Glomerular visceral epithelial cell (primary cell): Measurements from ENCODE around the gene STON2.
"Not testable (repeated sequence)": the region's sequence is repeated elsewhere in the genome, so short reads cannot be mapped to it uniquely, and the experiment has no call there.

Experiments used
- DNase-seq: peaks from one replicate; pipeline ENCODE4 v3.0.0-alpha.2; 2016; ENCODE audit errors: extremely low spot score

Gene STON2

GRCh38 chr14:81380009-81380408 lies 20.1 kb downstream of the STON2 start:
- DNase-seq: not testable (repeated sequence)

- DNase-seq: no peak
These were observed 28.3 kb downstream of the STON2 start for GRCh38 chr14:81371802-81372201.

GRCh38 chr14:81367563-81367962 lies 32.6 kb downstream of the STON2 start:
- no peak for DNase-seq

- no peak for DNase-seq
These were observed 33.2 kb downstream of the STON2 start for GRCh38 chr14:81366884-81367283.

GRCh38 chr14:81366214-81366613 lies 33.9 kb downstream of the STON2 start:
- DNase-seq: no peak

- no peak for DNase-seq
These were observed 36.3 kb downstream of the STON2 start for GRCh38 chr14:81363746-81364378.

GRCh38 chr14:81353691-81354323 lies 46.3 kb downstream of the STON2 start:
- DNase-seq: no peak

- no peak for DNase-seq
These were observed 47.7 kb downstream of the STON2 start for GRCh38 chr14:81352413-81352812.

GRCh38 chr14:81351205-81351604 lies 48.9 kb downstream of the STON2 start:
- DNase-seq: no peak

GRCh38 chr14:81350344-81351130 lies 49.6 kb downstream of the STON2 start:
- no peak for DNase-seq

GRCh38 chr14:81348061-81348460 lies 52.1 kb downstream of the STON2 start:
- no peak for DNase-seq

GRCh38 chr14:81345781-81346180 lies 54.3 kb downstream of the STON2 start:
- DNase-seq: no peak

GRCh38 chr14:81344481-81345160 lies 55.5 kb downstream of the STON2 start:
- no peak for DNase-seq

- DNase-seq: no peak
These were observed 56.4 kb downstream of the STON2 start for GRCh38 chr14:81343701-81344100.

GRCh38 chr14:81342850-81343580 lies 57.1 kb downstream of the STON2 start:
- no peak for DNase-seq

- no peak for DNase-seq
These were observed 58.3 kb downstream of the STON2 start for GRCh38 chr14:81341781-81342180.

GRCh38 chr14:81341370-81341769 lies 58.8 kb downstream of the STON2 start:
- DNase-seq: no peak

GRCh38 chr14:81340201-81340600 lies 59.9 kb downstream of the STON2 start:
- no peak for DNase-seq

- DNase-seq: no peak
These were observed 63.1 kb downstream of the STON2 start for GRCh38 chr14:81337073-81337472.

- no peak for DNase-seq
These were observed 64.1 kb downstream of the STON2 start for GRCh38 chr14:81336009-81336408.

- DNase-seq: no peak
These were observed 67.4 kb downstream of the STON2 start for GRCh38 chr14:81332725-81333124.
